GM21447 (cell line): Measurements from ENCODE around the gene SDK1.

ENCODE experiments used
- ATAC-seq: cut with Tn5 transposase; IDR thresholded peaks from one replicate; pipeline ENCODE4 v1.9.1; 2021; ENCODE audit not compliant: unreplicated experiment

SDK1 gene

GRCh38 chr7:3861386-3861785 lies 560.3 kb downstream of the SDK1 start:
- ATAC-seq: no peak

GRCh38 chr7:3861941-3862340 lies 560.9 kb downstream of the SDK1 start:
- ATAC-seq: no peak

GRCh38 chr7:3862774-3863173 lies 561.7 kb downstream of the SDK1 start:
- ATAC-seq: no peak

- ATAC-seq: no peak
Observed at GRCh38 chr7:3866277-3866676, 565.2 kb downstream of the SDK1 start.

GRCh38 chr7:3867863-3868262 lies 566.8 kb downstream of the SDK1 start:
- ATAC-seq: no peak

- ATAC-seq: no peak
Observed at GRCh38 chr7:3879355-3880075, 578.5 kb downstream of the SDK1 start.

GRCh38 chr7:3880228-3880987 lies 579.4 kb downstream of the SDK1 start:
- ATAC-seq: no peak

- no peak for ATAC-seq
Observed at GRCh38 chr7:3882782-3883181, 581.7 kb downstream of the SDK1 start.

GRCh38 chr7:3884543-3884942 lies 583.5 kb downstream of the SDK1 start:
- no peak for ATAC-seq

- ATAC-seq: no peak
Observed at GRCh38 chr7:3887096-3887690, 586.1 kb downstream of the SDK1 start.

GRCh38 chr7:3888096-3888495 lies 587.0 kb downstream of the SDK1 start:
- no peak for ATAC-seq

GRCh38 chr7:3892157-3892556 lies 591.1 kb downstream of the SDK1 start:
- ATAC-seq: no peak

- ATAC-seq: no peak
Observed at GRCh38 chr7:3892686-3893085, 591.6 kb downstream of the SDK1 start.

GRCh38 chr7:3893151-3893788 lies 592.2 kb downstream of the SDK1 start:
- no peak for ATAC-seq

GRCh38 chr7:3893789-3894153 lies 592.7 kb downstream of the SDK1 start:
- no peak for ATAC-seq

- no peak for ATAC-seq
Observed at GRCh38 chr7:3895341-3896116, 594.5 kb downstream of the SDK1 start.

- ATAC-seq: no peak
Observed at GRCh38 chr7:3896169-3896765, 595.2 kb downstream of the SDK1 start.

- no peak for ATAC-seq
Observed at GRCh38 chr7:3897430-3898372, 596.6 kb downstream of the SDK1 start.

GRCh38 chr7:3899559-3899991 lies 598.5 kb downstream of the SDK1 start:
- ATAC-seq: no peak
